ENCODE data around the gene ESF1. TPM values are rescaled to one million over a fixed set of nuclear protein-coding genes. Genes with fewer than 3 reads are reported as not detected.

ESF1 gene
- total RNA-seq, 1 donor from 2014 or later: 9.0 TPM

DNA sequence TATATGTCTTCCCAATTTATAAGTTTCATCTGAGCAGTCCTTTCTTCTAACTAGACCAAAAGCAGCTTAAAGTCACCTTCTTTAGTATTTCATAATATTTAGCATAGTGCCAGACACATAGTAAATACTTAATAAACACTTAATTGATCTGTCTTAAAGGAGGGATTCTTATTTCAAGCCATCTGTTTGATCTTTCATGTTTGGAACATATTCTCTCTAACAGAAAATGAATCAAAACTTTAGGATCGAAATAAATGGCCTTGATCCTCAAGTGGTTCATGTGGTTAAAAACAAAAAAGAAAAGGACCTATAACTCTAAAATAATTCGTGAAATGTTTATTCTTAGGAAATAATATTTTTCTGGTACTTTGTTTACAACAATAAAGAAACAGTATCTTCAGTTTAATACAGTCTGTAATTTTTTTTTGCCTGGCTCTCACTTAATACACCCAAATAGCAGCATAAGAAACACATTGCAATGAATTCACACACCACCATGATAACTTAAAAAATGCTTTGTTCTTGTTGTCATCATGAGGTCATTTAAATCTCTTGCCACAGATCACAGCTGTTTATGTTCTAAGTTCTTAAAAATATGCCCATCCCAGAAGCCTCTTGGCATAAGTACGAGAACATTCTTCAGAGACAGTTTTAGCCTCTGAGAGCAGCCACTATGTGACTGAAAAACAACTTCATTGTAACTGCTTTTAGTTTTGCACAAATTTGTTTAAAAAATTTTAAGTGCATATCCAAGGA, 48.1 kb downstream of the ESF1 start:
- Mint-ChIP-seq H3K4me3 (ENCODE audit: unreplicated experiment) (no peak overlapping the region), H3K9me3 (ENCODE audit: low read depth) (peaks cover 15% of the 10 kb centered on the region), H3K36me3 (ENCODE audit: low read depth) (peaks cover 30% of the 10 kb centered on the region), H3K27me3 (ENCODE audit: low read depth) (no peaks in the 10 kb centered on the region), H3K27ac (ENCODE audit: unreplicated experiment) (peak overlapping the region; percentile 90), H3K4me1 (ENCODE audit: low read depth) (peaks cover 26% of the 10 kb centered on the region)
- TF ChIP-seq CTCF (IDR thresholded peaks at IDR 0.05): no peak
- no peak for DNase-seq (ENCODE audit: low spot score)

GRCh38 chr20:13735826-13736225, 48.9 kb downstream of the ESF1 start:
- no peak for DNase-seq (ENCODE audit: low spot score)
- TF ChIP-seq CTCF (IDR thresholded peaks at IDR 0.05): no peak

GRCh38 chr20:13723011-13723410, 61.7 kb downstream of the ESF1 start:
- DNase-seq (ENCODE audit: low spot score): no peak
- no peak for TF ChIP-seq CTCF (IDR thresholded peaks at IDR 0.05)
- Mint-ChIP-seq H3K4me3 (ENCODE audit: unreplicated experiment) (no peak overlapping the region), H3K36me3 (ENCODE audit: low read depth) (peaks cover 4% of the 10 kb centered on the region), H3K4me1 (ENCODE audit: low read depth) (no peaks in the 10 kb centered on the region), H3K27ac (ENCODE audit: unreplicated experiment) (no peak overlapping the region), H3K27me3 (ENCODE audit: low read depth) (no peaks in the 10 kb centered on the region), H3K9me3 (ENCODE audit: low read depth) (no peaks in the 10 kb centered on the region)

More at GRCh38 chr20:13735826-13736225, 48.9 kb downstream of the ESF1 start:
- Mint-ChIP-seq H3K27me3 (ENCODE audit: low read depth) (no peaks in the 10 kb centered on the region), H3K36me3 (ENCODE audit: low read depth) (peaks cover 26% of the 10 kb centered on the region), H3K4me1 (ENCODE audit: low read depth) (peaks cover 24% of the 10 kb centered on the region), H3K4me3 (ENCODE audit: unreplicated experiment) (no peak overlapping the region), H3K9me3 (ENCODE audit: low read depth) (peaks cover 7% of the 10 kb centered on the region), H3K27ac (ENCODE audit: unreplicated experiment) (no peak overlapping the region)

GRCh38 chr20:13718171-13718570, 66.5 kb downstream of the ESF1 start:
- H3K4me1 Mint-ChIP-seq (ENCODE audit: low read depth): no peaks in the 10 kb centered on the region
- H3K36me3 Mint-ChIP-seq (ENCODE audit: low read depth): peaks cover 13% of the 10 kb centered on the region

DNA sequence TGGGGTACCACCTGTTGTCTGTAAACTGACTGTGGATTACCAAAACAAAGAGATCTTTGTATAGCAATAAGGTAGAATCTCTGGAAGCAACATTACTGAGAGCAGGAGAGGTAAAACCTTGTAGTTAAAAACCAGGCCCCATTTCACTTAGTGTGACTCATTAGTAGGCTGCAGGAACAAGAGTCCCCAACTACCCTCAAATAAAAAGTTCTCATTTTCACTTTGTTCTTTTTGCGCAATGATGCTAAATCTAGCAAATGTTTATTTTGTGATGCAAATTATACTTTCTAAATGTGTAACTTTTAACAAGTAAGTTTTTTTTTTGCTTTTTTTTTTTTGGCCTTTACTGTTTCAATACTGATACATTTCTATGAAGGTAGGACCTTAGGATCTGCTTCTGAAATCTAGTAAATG, 67.1 kb downstream of the ESF1 start:
- Mint-ChIP-seq H3K4me1 (ENCODE audit: low read depth) (no peaks in the 10 kb centered on the region), H3K27ac (ENCODE audit: unreplicated experiment) (no peak overlapping the region), H3K27me3 (ENCODE audit: low read depth) (no peaks in the 10 kb centered on the region), H3K4me3 (ENCODE audit: unreplicated experiment) (no peak overlapping the region), H3K36me3 (ENCODE audit: low read depth) (peaks cover 13% of the 10 kb centered on the region), H3K9me3 (ENCODE audit: low read depth) (no peaks in the 10 kb centered on the region)
- TF ChIP-seq CTCF (IDR thresholded peaks at IDR 0.05): no peak
- DNase-seq (ENCODE audit: low spot score): no peak

More at GRCh38 chr20:13718171-13718570, 66.5 kb downstream of the ESF1 start:
- H3K4me3 Mint-ChIP-seq (ENCODE audit: unreplicated experiment): no peak overlapping the region
- H3K27ac Mint-ChIP-seq (ENCODE audit: unreplicated experiment): no peak overlapping the region
- no peak for TF ChIP-seq CTCF (IDR thresholded peaks at IDR 0.05)
- H3K27me3 Mint-ChIP-seq (ENCODE audit: low read depth): no peaks in the 10 kb centered on the region
- no peaks in the 10 kb centered on the region for H3K9me3 Mint-ChIP-seq (ENCODE audit: low read depth)
- DNase-seq (ENCODE audit: low spot score): no peak

Measured in chondrocyte (in vitro differentiated cells).